C4-2B (cell line): ENCODE data around the gene SHB.

Experiments
- CTCF ChIP-seq: fragments of 450-650 bp; conservative IDR thresholded peaks from 2 replicates; pipeline ENCODE4 v1.5.1; 2017; ENCODE audit warnings: mild to moderate bottlenecking
- ZFX ChIP-seq: fragments of 450-650 bp; IDR thresholded peaks from 2 replicates; pipeline ENCODE4 v1.6.1; 2017

GRCh38 chr9:37925006-37925405 lies 144.0 kb downstream of the SHB start:
- no peak for TF ChIP-seq CTCF
- no peak for TF ChIP-seq ZFX
